Bronchial epithelial cell (primary cell): ENCODE measurements around the gene FHL1. TPM values are rescaled to one million over a fixed set of nuclear protein-coding genes. Genes with fewer than 3 reads are reported as not detected.

ENCODE experiments used
- DNase-seq: peaks from one replicate; pipeline ENCODE4 v3.0.0-alpha.2; 2010; ENCODE audit warnings: low read depth
- FAIRE-seq: peaks from 2 replicates; lab custom pipeline; 2011; peaks lifted over from hg19 to GRCh38; lab: Jason Lieb, UNC
- H3K27me3 ChIP-seq: 2 replicates; pipeline ENCODE4 v1.5.1; 2011; ENCODE audit warnings: low read length; ENCODE audit not compliant: control insufficient read depth, insufficient read depth
- H3K36me3 ChIP-seq: 2 replicates; pipeline ENCODE4 v1.5.1; 2011; ENCODE audit warnings: low read length; ENCODE audit not compliant: control insufficient read depth, insufficient read depth
- H3K4me3 ChIP-seq: 2 replicates; pipeline ENCODE4 v1.5.1; 2011; ENCODE audit warnings: mild to moderate bottlenecking, low read depth, low read length, control low read depth
- CTCF ChIP-seq: IDR thresholded peaks from 2 replicates; pipeline ENCODE4 v1.5.1; 2011; ENCODE audit warnings: mild to moderate bottlenecking, moderate library complexity, low read length, control low read depth, inconsistent platforms; ENCODE audit not compliant: insufficient read depth, severe bottlenecking
- total RNA-seq: library from RNA; depleted of rRNA; stranded (reverse); fragments of >200 nt; gene quantifications from 2 replicates; pipeline ENCODE4 v1.2.1, GENCODE V29; 2014

FHL1 gene
- total RNA-seq, 1 donor from 2014 or later = 45.5 TPM

GRCh38 chrX:136209016-136209738, 61.8 kb downstream of the FHL1 start:
- Histone ChIP-seq H3K36me3 (peaks cover 3% of the 10 kb centered on the region), H3K27me3 (no peaks in the 10 kb centered on the region), H3K4me3 (no peak overlapping the region)
- DNase-seq (no peak), FAIRE-seq (no peak)
- TF ChIP-seq CTCF = peak; percentile 46

DNA sequence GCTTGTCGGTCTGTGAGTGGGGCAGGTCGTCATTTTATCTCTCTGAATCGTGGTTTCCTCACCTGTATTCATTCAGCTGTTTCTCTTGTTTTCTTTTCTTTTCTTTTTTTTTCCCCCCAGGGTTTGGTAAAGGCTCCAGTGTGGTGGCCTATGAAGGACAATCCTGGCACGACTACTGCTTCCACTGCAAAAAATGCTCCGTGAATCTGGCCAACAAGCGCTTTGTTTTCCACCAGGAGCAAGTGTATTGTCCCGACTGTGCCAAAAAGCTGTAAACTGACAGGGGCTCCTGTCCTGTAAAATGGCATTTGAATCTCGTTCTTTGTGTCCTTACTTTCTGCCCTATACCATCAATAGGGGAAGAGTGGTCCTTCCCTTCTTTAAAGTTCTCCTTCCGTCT, 62.4 kb downstream of the FHL1 start:
- no peak overlapping the region for H3K4me3 ChIP-seq
- peaks cover 3% of the 10 kb centered on the region for H3K36me3 ChIP-seq
- H3K27me3 ChIP-seq = no peaks in the 10 kb centered on the region
- DNase-seq = no peak
- TF ChIP-seq CTCF = no peak
- FAIRE-seq = no peak

GRCh38 chrX:136210243-136210642, 62.9 kb downstream of the FHL1 start:
- TF ChIP-seq CTCF = no peak
- no peak overlapping the region for H3K4me3 ChIP-seq

DNA sequence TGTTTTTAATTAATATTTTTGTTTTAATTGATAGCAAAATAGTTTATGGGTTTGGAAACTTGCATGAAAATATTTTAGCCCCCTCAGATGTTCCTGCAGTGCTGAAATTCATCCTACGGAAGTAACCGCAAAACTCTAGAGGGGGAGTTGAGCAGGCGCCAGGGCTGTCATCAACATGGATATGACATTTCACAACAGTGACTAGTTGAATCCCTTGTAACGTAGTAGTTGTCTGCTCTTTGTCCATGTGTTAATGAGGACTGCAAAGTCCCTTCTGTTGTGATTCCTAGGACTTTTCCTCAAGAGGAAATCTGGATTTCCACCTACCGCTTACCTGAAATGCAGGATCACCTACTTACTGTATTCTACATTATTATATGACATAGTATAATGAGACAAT, 63.5 kb downstream of the FHL1 start:
- FAIRE-seq (no peak), DNase-seq (no peak)
- Histone ChIP-seq H3K4me3 (no peak overlapping the region), H3K36me3 (peaks cover 3% of the 10 kb centered on the region), H3K27me3 (no peaks in the 10 kb centered on the region)
- TF ChIP-seq CTCF = no peak

More at GRCh38 chrX:136210243-136210642, 62.9 kb downstream of the FHL1 start:
- DNase-seq (no peak), FAIRE-seq (no peak)
- Histone ChIP-seq H3K36me3 (peaks cover 3% of the 10 kb centered on the region), H3K27me3 (no peaks in the 10 kb centered on the region)

- FAIRE-seq = no peak
- Histone ChIP-seq H3K27me3 (no peaks in the 10 kb centered on the region), H3K36me3 (peaks cover 3% of the 10 kb centered on the region), H3K4me3 (no peak overlapping the region)
- no peak for TF ChIP-seq CTCF
- no peak for DNase-seq
These were observed 64.6 kb downstream of the FHL1 start for GRCh38 chrX:136211766-136212556.
